Measurements from ENCODE around the gene RFLNA. TPM values are rescaled to one million over a fixed set of nuclear protein-coding genes. Genes with fewer than 3 reads are reported as not detected.

The RFLNA gene
- total RNA-seq, 1 experiment from 2014 or later: 5.4 TPM

DNA sequence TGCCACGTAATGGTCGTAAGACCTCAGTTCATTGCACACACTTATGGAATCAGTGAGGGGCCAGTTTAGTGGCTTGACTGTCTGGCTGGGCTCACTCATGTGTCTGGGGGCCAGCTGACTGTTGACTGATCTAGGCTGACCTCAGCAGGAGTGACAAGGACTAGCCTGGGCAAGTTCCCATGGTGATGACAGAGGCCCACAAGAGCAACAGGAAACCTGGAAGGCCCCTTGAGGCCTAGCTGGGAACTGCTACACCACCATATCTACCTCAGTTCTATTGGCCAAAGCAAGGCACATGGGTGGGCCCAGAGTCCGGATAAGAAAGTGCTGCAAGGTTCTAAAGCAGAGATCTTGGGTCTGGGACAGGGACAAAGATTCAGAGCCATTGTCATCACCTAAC is 21.3 kb upstream of the RFLNA start:
- Histone ChIP-seq H3K36me3 (ENCODE audit: control insufficient read depth, insufficient read depth, low read length) (no peaks in the 10 kb centered on the region), H3K27ac (ENCODE audit: low read length) (no peak overlapping the region), H3K4me1 (ENCODE audit: control insufficient read depth, insufficient read depth, low read length) (peaks cover 9% of the 10 kb centered on the region; the same call in 1 of the 2 replicates), H3K4me3 (ENCODE audit: low read depth in 2 of 2, low read length in 2 of 2) (no peak overlapping the region), H3K27me3 (ENCODE audit: control insufficient read depth, insufficient read depth, low read length) (no peaks in the 10 kb centered on the region), H3K9me3 (ENCODE audit: control insufficient read depth, insufficient read depth, low read depth, low read length) (no peaks in the 10 kb centered on the region)
- intact Hi-C loops (cut with micrococcal nuclease; ENCODE audit: unreplicated experiment) (no loop called here), in situ Hi-C loops (cut with HindIII; ENCODE audit: low pct_unique_long_range_greater_than_20kb, low sequenced_read_pairs) (no loop called here)
- peak; percentile 71 for ATAC-seq
- BruUV-seq (replicated peaks): no TSS peak
- no peak for DNase-seq (ENCODE audit: low read depth, low spot score)
- CTCF ChIA-PET: no interaction called here
- TF ChIP-seq, protein P1, sequence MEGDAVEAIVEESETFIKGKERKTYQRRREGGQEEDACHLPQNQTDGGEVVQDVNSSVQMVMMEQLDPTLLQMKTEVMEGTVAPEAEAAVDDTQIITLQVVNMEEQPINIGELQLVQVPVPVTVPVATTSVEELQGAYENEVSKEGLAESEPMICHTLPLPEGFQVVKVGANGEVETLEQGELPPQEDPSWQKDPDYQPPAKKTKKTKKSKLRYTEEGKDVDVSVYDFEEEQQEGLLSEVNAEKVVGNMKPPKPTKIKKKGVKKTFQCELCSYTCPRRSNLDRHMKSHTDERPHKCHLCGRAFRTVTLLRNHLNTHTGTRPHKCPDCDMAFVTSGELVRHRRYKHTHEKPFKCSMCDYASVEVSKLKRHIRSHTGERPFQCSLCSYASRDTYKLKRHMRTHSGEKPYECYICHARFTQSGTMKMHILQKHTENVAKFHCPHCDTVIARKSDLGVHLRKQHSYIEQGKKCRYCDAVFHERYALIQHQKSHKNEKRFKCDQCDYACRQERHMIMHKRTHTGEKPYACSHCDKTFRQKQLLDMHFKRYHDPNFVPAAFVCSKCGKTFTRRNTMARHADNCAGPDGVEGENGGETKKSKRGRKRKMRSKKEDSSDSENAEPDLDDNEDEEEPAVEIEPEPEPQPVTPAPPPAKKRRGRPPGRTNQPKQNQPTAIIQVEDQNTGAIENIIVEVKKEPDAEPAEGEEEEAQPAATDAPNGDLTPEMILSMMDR (IDR thresholded peaks at IDR 0.05): no peak
- TF ChIP-seq, protein P2, sequence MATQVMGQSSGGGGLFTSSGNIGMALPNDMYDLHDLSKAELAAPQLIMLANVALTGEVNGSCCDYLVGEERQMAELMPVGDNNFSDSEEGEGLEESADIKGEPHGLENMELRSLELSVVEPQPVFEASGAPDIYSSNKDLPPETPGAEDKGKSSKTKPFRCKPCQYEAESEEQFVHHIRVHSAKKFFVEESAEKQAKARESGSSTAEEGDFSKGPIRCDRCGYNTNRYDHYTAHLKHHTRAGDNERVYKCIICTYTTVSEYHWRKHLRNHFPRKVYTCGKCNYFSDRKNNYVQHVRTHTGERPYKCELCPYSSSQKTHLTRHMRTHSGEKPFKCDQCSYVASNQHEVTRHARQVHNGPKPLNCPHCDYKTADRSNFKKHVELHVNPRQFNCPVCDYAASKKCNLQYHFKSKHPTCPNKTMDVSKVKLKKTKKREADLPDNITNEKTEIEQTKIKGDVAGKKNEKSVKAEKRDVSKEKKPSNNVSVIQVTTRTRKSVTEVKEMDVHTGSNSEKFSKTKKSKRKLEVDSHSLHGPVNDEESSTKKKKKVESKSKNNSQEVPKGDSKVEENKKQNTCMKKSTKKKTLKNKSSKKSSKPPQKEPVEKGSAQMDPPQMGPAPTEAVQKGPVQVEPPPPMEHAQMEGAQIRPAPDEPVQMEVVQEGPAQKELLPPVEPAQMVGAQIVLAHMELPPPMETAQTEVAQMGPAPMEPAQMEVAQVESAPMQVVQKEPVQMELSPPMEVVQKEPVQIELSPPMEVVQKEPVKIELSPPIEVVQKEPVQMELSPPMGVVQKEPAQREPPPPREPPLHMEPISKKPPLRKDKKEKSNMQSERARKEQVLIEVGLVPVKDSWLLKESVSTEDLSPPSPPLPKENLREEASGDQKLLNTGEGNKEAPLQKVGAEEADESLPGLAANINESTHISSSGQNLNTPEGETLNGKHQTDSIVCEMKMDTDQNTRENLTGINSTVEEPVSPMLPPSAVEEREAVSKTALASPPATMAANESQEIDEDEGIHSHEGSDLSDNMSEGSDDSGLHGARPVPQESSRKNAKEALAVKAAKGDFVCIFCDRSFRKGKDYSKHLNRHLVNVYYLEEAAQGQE (IDR thresholded peaks at IDR 0.05; ENCODE audit: insufficient read depth in 1 of 2, low read depth in 2 of 2, low read length in 1 of 2): no peak
- TF ChIP-seq SIN3A (IDR thresholded peaks at IDR 0.05; ENCODE audit: borderline replicate concordance, insufficient read depth, low read depth, low read length) (no peak), POLR2AphosphoS5 (IDR thresholded peaks at IDR 0.05; ENCODE audit: low read depth, low read length) (no peak), TCF7L2 (IDR thresholded peaks at IDR 0.05; ENCODE audit: low read depth, low read length) (no peak)
- POLR2A ChIA-PET: no interaction called here

DNA sequence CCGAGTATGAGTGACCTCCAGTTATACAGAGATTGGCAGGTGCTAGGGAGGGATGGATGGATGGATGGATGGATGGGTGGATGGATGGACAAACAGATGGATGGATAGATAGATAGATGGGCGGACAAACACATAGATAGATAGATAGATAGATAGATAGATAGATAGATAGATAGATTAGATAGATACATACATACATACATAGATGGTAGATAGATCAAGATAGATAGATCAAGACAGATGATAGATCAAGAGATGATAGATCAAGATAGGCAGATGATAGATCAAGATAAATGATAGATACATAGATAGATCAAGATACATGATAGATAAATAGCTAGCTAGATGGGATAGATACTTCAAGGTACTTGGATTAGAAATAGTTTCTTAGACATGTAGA is 18.6 kb upstream of the RFLNA start:
- no peaks in the 10 kb centered on the region for H3K36me3 ChIP-seq (ENCODE audit: control insufficient read depth, insufficient read depth, low read length)

More for the DNA sequence above, 18.6 kb upstream of the RFLNA start:
- Histone ChIP-seq H3K27ac (ENCODE audit: low read length) (no peak overlapping the region), H3K4me1 (ENCODE audit: control insufficient read depth, insufficient read depth, low read length) (peaks cover 13% of the 10 kb centered on the region), H3K27me3 (ENCODE audit: control insufficient read depth, insufficient read depth, low read length) (peaks cover 5% of the 10 kb centered on the region; the same call in 1 of the 2 replicates), H3K4me3 (ENCODE audit: low read depth in 2 of 2, low read length in 2 of 2) (no peak overlapping the region), H3K9me3 (ENCODE audit: control insufficient read depth, insufficient read depth, low read depth, low read length) (no peaks in the 10 kb centered on the region)
- ChIA-PET CTCF (no interaction called here), POLR2A (no interaction called here)
- no TSS peak for BruUV-seq (replicated peaks)
- ATAC-seq: no peak
- in situ Hi-C loops (cut with HindIII; ENCODE audit: low pct_unique_long_range_greater_than_20kb, low sequenced_read_pairs): no loop called here
- DNase-seq (ENCODE audit: low read depth, low spot score): no peak
- intact Hi-C loops (cut with micrococcal nuclease; ENCODE audit: unreplicated experiment): no loop called here
- TF ChIP-seq SIN3A (IDR thresholded peaks at IDR 0.05; ENCODE audit: borderline replicate concordance, insufficient read depth, low read depth, low read length): no peak
- TF ChIP-seq, protein P2 (IDR thresholded peaks at IDR 0.05; ENCODE audit: insufficient read depth in 1 of 2, low read depth in 2 of 2, low read length in 1 of 2): no peak
